Astrocyte (in vitro differentiated cells and primary cell): ENCODE results near the gene USO1. TPM values are rescaled to one million over a fixed set of nuclear protein-coding genes. Genes with fewer than 3 reads are reported as not detected.

Experiments
- DNase-seq: peaks from one replicate; pipeline ENCODE4 v3.0.0-alpha.2; 2010; ENCODE audit warnings: low read depth
- FAIRE-seq: peaks from 2 replicates; lab custom pipeline; 2011; peaks lifted over from hg19 to GRCh38; lab: Jason Lieb, UNC
- H2AFZ ChIP-seq: 2 replicates; pipeline ENCODE4 v1.6.0; 2012; ENCODE audit warnings: low read depth, low read length, inconsistent platforms
- H3K27ac ChIP-seq: 2 replicates; pipeline ENCODE4 v1.5.1; 2011; ENCODE audit warnings: low read depth, low read length, inconsistent platforms
- H3K27me3 ChIP-seq: 2 replicates; pipeline ENCODE4 v1.6.0; 2011; ENCODE audit warnings: low read length, inconsistent platforms; ENCODE audit not compliant: insufficient read depth
- H3K36me3 ChIP-seq: 2 replicates; pipeline ENCODE4 v1.5.1; 2011; ENCODE audit warnings: low read length, inconsistent platforms; ENCODE audit not compliant: insufficient read depth
- H3K4me1 ChIP-seq: 2 replicates; pipeline ENCODE4 v1.5.1; 2011; ENCODE audit warnings: low read length, inconsistent platforms; ENCODE audit not compliant: insufficient read depth
- H3K4me2 ChIP-seq: 2 replicates; pipeline ENCODE4 v1.6.0; 2012; ENCODE audit warnings: low read length, inconsistent platforms
- H3K4me3 ChIP-seq: 2 replicates; pipeline ENCODE4 v1.5.1; 2011; ENCODE audit warnings: low read depth, mild to moderate bottlenecking, low read length, inconsistent platforms; ENCODE audit not compliant: insufficient read depth
- H3K79me2 ChIP-seq: 2 replicates; pipeline ENCODE4 v1.6.0; 2012; ENCODE audit warnings: mild to moderate bottlenecking, low read length, inconsistent platforms; ENCODE audit not compliant: insufficient read depth
- H3K9ac ChIP-seq: 2 replicates; pipeline ENCODE4 v1.6.0; 2012; ENCODE audit warnings: mild to moderate bottlenecking, low read length, inconsistent platforms
- H3K9me3 ChIP-seq: 2 replicates; pipeline ENCODE4 v1.5.1; 2012; ENCODE audit warnings: low read depth, mild to moderate bottlenecking, low read length, inconsistent platforms; ENCODE audit not compliant: insufficient read depth
- H4K20me1 ChIP-seq: 2 replicates; pipeline ENCODE4 v1.6.0; 2012; ENCODE audit warnings: low read length, inconsistent platforms; ENCODE audit not compliant: insufficient read depth
- H3K27ac Mint-ChIP-seq: one replicate; pipeline ENCODE4 v1.8.0; 2021; ENCODE audit warnings: mild to moderate bottlenecking, mixed read lengths; ENCODE audit not compliant: unreplicated experiment
- H3K27me3 Mint-ChIP-seq: one replicate; pipeline ENCODE4 v1.8.0; 2021; ENCODE audit warnings: low read depth, mixed read lengths; ENCODE audit not compliant: unreplicated experiment
- H3K36me3 Mint-ChIP-seq: one replicate; pipeline ENCODE4 v1.8.0; 2021; ENCODE audit warnings: low read depth, mixed read lengths; ENCODE audit not compliant: unreplicated experiment
- H3K4me1 Mint-ChIP-seq: one replicate; pipeline ENCODE4 v1.8.0; 2021; ENCODE audit warnings: low read depth, mixed read lengths; ENCODE audit not compliant: unreplicated experiment
- H3K4me3 Mint-ChIP-seq: one replicate; pipeline ENCODE4 v1.8.0; 2021; ENCODE audit warnings: mild to moderate bottlenecking, moderate library complexity, mixed read lengths; ENCODE audit not compliant: unreplicated experiment
- H3K9me3 Mint-ChIP-seq: one replicate; pipeline ENCODE4 v1.8.0; 2021; ENCODE audit warnings: mild to moderate bottlenecking, mixed read lengths; ENCODE audit not compliant: unreplicated experiment
- EZH2 ChIP-seq: IDR thresholded peaks from 2 replicates; pipeline ENCODE4 v1.6.1; 2012; ENCODE audit warnings: mild to moderate bottlenecking, low read length, inconsistent platforms; ENCODE audit not compliant: insufficient read depth
- total RNA-seq: library from RNA; stranded (reverse); gene quantifications from 2 replicates; pipeline ENCODE4 v1.2.1, GENCODE V29; 2021
- TF ChIP-seq, protein P1 (sequence below): IDR thresholded peaks from 2 replicates; pipeline ENCODE4 v1.5.1; 2011; ENCODE audit warnings: low read depth, mild to moderate bottlenecking, inconsistent platforms, low read length, moderate library complexity; ENCODE audit not compliant: insufficient read depth

USO1 gene
- total RNA-seq, 1 donor from 2014 or later: 104 TPM

DNA sequence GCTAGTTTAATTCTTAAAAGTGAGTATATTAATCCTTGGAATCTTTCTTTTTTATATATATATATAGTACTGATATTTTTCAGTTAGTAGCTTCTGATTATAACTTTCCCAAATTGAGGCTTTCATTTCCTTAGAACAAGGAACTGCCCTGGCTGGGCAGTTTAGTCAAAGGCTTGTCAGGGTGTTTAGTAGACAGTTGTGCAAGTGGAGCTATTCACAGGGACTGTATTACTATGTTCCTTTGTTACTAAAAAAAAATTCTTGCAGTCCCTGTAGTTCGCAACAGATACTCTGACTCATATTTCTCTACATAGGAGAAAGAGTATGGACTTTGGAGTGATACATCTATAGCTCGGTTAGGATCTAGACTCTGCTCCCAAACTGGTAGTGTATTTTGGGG, 20.8 kb downstream of the USO1 start:
- Histone ChIP-seq H3K9ac (no peak overlapping the region), H3K4me1 (peaks cover 2% of the 10 kb centered on the region), H3K27ac (no peak overlapping the region), H3K79me2 (peaks cover 91% of the 10 kb centered on the region), H3K4me2 (no peak overlapping the region), H3K27me3 (no peaks in the 10 kb centered on the region), H3K4me3 (no peak overlapping the region), H3K9me3 (no peaks in the 10 kb centered on the region), H4K20me1 (peaks cover 60% of the 10 kb centered on the region), H2AFZ (no peak overlapping the region), H3K36me3 (peaks cover 3% of the 10 kb centered on the region)
- no peaks in the 10 kb centered on the region for H3K9me3 Mint-ChIP-seq
- TF ChIP-seq, protein P1, sequence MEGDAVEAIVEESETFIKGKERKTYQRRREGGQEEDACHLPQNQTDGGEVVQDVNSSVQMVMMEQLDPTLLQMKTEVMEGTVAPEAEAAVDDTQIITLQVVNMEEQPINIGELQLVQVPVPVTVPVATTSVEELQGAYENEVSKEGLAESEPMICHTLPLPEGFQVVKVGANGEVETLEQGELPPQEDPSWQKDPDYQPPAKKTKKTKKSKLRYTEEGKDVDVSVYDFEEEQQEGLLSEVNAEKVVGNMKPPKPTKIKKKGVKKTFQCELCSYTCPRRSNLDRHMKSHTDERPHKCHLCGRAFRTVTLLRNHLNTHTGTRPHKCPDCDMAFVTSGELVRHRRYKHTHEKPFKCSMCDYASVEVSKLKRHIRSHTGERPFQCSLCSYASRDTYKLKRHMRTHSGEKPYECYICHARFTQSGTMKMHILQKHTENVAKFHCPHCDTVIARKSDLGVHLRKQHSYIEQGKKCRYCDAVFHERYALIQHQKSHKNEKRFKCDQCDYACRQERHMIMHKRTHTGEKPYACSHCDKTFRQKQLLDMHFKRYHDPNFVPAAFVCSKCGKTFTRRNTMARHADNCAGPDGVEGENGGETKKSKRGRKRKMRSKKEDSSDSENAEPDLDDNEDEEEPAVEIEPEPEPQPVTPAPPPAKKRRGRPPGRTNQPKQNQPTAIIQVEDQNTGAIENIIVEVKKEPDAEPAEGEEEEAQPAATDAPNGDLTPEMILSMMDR: no peak
- TF ChIP-seq EZH2: no peak
- FAIRE-seq: no peak
- H3K4me3 Mint-ChIP-seq: no peak overlapping the region
- no peaks in the 10 kb centered on the region for H3K36me3 Mint-ChIP-seq
- H3K27ac Mint-ChIP-seq: no peak overlapping the region
- peak; percentile 54 for DNase-seq
- H3K4me1 Mint-ChIP-seq: peaks cover 13% of the 10 kb centered on the region
- no peaks in the 10 kb centered on the region for H3K27me3 Mint-ChIP-seq

DNA sequence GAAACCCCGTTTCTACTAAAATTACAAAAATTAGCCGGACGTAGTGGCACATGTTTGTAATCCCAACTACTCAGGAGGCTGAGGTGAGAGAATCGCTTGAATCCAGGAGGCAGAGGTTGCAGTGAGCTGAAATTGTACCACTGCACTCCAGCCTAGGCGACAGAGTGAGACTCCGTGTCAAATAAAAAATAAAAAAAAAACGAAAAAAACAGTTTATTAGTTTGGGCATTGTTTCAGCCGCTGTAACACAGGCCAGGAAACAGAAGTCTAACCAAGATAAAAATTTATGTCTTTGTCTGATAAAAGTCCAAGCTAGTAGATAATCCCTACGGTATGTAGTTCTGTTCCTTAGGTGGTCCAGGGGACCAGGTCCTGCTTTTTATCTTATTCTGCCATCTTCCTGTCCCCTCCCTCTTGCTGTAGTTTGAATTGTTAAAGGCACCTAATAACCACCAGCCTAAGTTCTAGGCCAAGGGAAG, 21.4 kb downstream of the USO1 start:
- no peaks in the 10 kb centered on the region for H3K27me3 Mint-ChIP-seq
- Histone ChIP-seq H4K20me1 (peaks cover 55% of the 10 kb centered on the region), H3K4me1 (peaks cover 2% of the 10 kb centered on the region), H3K27me3 (no peaks in the 10 kb centered on the region), H3K4me3 (no peak overlapping the region), H2AFZ (no peak overlapping the region), H3K4me2 (no peak overlapping the region), H3K36me3 (peaks cover 2% of the 10 kb centered on the region), H3K27ac (no peak overlapping the region), H3K79me2 (peaks cover 90% of the 10 kb centered on the region), H3K9me3 (no peaks in the 10 kb centered on the region), H3K9ac (no peak overlapping the region)
- no peak for TF ChIP-seq EZH2
- TF ChIP-seq, protein P1: no peak
- H3K36me3 Mint-ChIP-seq: no peaks in the 10 kb centered on the region
- DNase-seq (no peak), FAIRE-seq (no peak)
- H3K4me3 Mint-ChIP-seq: no peak overlapping the region
- H3K9me3 Mint-ChIP-seq: no peaks in the 10 kb centered on the region
- H3K27ac Mint-ChIP-seq: no peak overlapping the region
- H3K4me1 Mint-ChIP-seq: peaks cover 13% of the 10 kb centered on the region

DNA sequence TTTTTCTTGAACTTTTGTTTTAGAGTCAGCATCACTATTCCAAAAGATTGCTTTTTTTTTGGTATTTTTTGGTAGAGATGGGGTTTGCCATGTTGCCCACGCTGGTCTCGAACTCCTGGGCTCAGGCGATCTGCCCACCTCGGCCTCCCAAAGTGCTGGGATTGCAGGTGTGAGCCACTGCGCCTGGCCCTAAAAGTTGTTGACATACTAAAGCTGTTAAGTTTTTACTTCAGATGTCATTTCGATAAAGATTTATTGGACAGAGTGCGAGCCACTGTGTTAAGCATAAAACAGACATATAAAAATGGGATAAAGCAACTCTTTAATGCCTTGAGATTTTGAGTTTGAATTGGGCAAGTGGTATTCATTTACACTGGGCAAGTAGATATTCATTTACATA, 28.3 kb downstream of the USO1 start:
- peaks cover 29% of the 10 kb centered on the region for H4K20me1 ChIP-seq
- FAIRE-seq (no peak), DNase-seq (no peak)
- H3K9ac ChIP-seq: no peak overlapping the region
- no peak for TF ChIP-seq EZH2
- Mint-ChIP-seq H3K27me3 (no peaks in the 10 kb centered on the region), H3K9me3 (no peaks in the 10 kb centered on the region), H3K36me3 (peaks cover 11% of the 10 kb centered on the region), H3K27ac (no peak overlapping the region), H3K4me1 (no peaks in the 10 kb centered on the region), H3K4me3 (no peak overlapping the region)
- no peak overlapping the region for H3K4me3 ChIP-seq
- H3K36me3 ChIP-seq: peaks cover 26% of the 10 kb centered on the region
- no peaks in the 10 kb centered on the region for H3K27me3 ChIP-seq
- no peak overlapping the region for H3K27ac ChIP-seq
- H3K79me2 ChIP-seq: peaks cover 40% of the 10 kb centered on the region
- no peaks in the 10 kb centered on the region for H3K9me3 ChIP-seq
- H3K4me1 ChIP-seq: no peaks in the 10 kb centered on the region
- no peak overlapping the region for H3K4me2 ChIP-seq
- no peak overlapping the region for H2AFZ ChIP-seq
